Pancreas (tissue), 10 donors: ENCODE results near the gene SH3BP2. TPM values are rescaled to one million over a fixed set of nuclear protein-coding genes. Genes with fewer than 3 reads are reported as not detected.

ENCODE experiments used
- ATAC-seq, 4 donors: fragments of 200-7000 bp; cut with Tn5 transposase; one replicate each; pipeline versions ENCODE4 v1.8.0 to v1.9.1; 2020; ENCODE audit warnings: mild to moderate bottlenecking in 4 of 4, moderate library complexity in 4 of 4
- DNase-seq, 6 donors: peaks; one replicate each; pipeline ENCODE4 v3.0.0-alpha.2; 2020
- FAIRE-seq: peaks from 2 replicates; lab custom pipeline; 2012; peaks lifted over from hg19 to GRCh38; lab: Jason Lieb, UNC
- H3K27ac ChIP-seq, 4 donors: fragments of 200-600 bp; sonication (generic); 1 replicate in 3 of 4; 2 replicates in 1 of 4; pipeline versions ENCODE4 v1.5.0 to v1.8.0; 2020
- H3K27me3 ChIP-seq, 4 donors: fragments of 200-600 bp; one replicate each; pipeline ENCODE4 v1.8.0; 2021
- H3K36me3 ChIP-seq, 3 donors: fragments of 200-600 bp; sonication (generic) in 1 of 3; one replicate each; pipeline versions ENCODE4 v1.5.0 to v1.8.0; 2020 to 2021
- H3K4me1 ChIP-seq, 3 donors: fragments of 200-600 bp; one replicate each; pipeline ENCODE4 v1.8.0; 2021
- H3K4me3 ChIP-seq, 4 donors: fragments of 200-600 bp; sonication (generic) in 2 of 4; one replicate each; pipeline versions ENCODE4 v1.5.0 to v1.8.0; 2020 to 2021
- H3K9me3 ChIP-seq, 4 donors: fragments of 200-600 bp; one replicate each; pipeline ENCODE4 v1.8.0; 2021
- CTCF ChIP-seq, 4 donors: fragments of 200-600 bp; sonication (generic) in 3 of 4; IDR thresholded peaks; one replicate each; pipeline versions ENCODE4 v1.5.0 to v1.8.0; 2021; ENCODE audit warnings: antibody characterized with exemption in 4 of 4
- WGBS, 2 donors: extraction: QIAGEN DNeasy Blood & Tissue Kit; methylation state at CpG; one replicate each; pipeline ENCODE4 v1.1.7; 2013; 5-methylcytosine and 5-hydroxymethylcytosine counted together
- intact Hi-C, 3 donors: fragments of 100-400 bp; cut with DNase I; formaldehyde crosslinking; loops; one replicate each; pipeline versions ENCODE4 v1.11.1 to v1.14.2; 2022
- polyA plus RNA-seq, 2 donors: library from polyadenylated mRNA; stranded (reverse); fragments of 200-250 nt; gene quantifications; one replicate each; pipeline ENCODE4 v1.2.3, GENCODE V29; 2013
- total RNA-seq, 6 donors: library from RNA; stranded (reverse); fragmentation: NEBNext Ultra II Directional in 4 of 6; extraction: Animal tissue kit (Norgen Biotek cat#: 25700) in 4 of 6; gene quantifications; one replicate each; pipeline versions ENCODE4 v1.2.1 to v1.2.4, GENCODE V29; 2021 to 2023
- donor health status: healthy with polysubstance abuse.
- donor health status: DM: no; HTN: no; CAD: no; lungs with moderate emphysema.
- donor health status: DM: no; HTN: no; CAD: no.
- donor health status: control.
- donor health status: control.
- donor health status: Bipolar disorder and iron deficiency.
- donor health status: DM: yes; HTN: yes; CAD: no.
- donor health status: DM: no; HTN: no; CAD: no.
- donor health status: DM: no; HTN: no; CAD: no.
- donor health status: DM: yes; HTN: yes; CAD: no.

Gene SH3BP2
- total and polyA plus RNA-seq, 8 donors: 12.3 to 56.5 (median 27.0) TPM

- intact Hi-C loops: no loop called here
- WGBS, 2 donors: 94 to 98% methylated on average over 18 to 19 of the region's 19 CpGs
- FAIRE-seq (no peak), DNase-seq (peak in 1 of 6 donors; percentile 2), ATAC-seq (no peak)
- H3K27ac ChIP-seq: no peak overlapping the region
- H3K4me1 ChIP-seq: peaks cover 0 to 5% (median 0%) of the 10 kb centered on the region in 3 donors
- H3K4me3 ChIP-seq: no peak overlapping the region
- peaks cover 0 to 7% (median 3%) of the 10 kb centered on the region in 3 donors for H3K36me3 ChIP-seq
- no peaks in the 10 kb centered on the region for H3K9me3 ChIP-seq
- H3K27me3 ChIP-seq: no peaks in the 10 kb centered on the region
- no peak for TF ChIP-seq CTCF (IDR thresholded peaks at IDR 0.05)
These were observed 40.2 kb downstream of the SH3BP2 start for GRCh38 chr4:2832981-2833670.

- FAIRE-seq (no peak), ATAC-seq (no peak), DNase-seq (peak in 2 of 6 donors; percentile 2 to 66)
- Histone ChIP-seq H3K4me3 (no peak overlapping the region), H3K27ac (no peak overlapping the region), H3K9me3 (no peaks in the 10 kb centered on the region), H3K36me3 (peaks cover 0 to 7% (median 3%) of the 10 kb centered on the region in 3 donors), H3K27me3 (no peaks in the 10 kb centered on the region), H3K4me1 (peaks cover 0 to 5% (median 0%) of the 10 kb centered on the region in 3 donors)
- TF ChIP-seq CTCF (IDR thresholded peaks at IDR 0.05): no peak
- intact Hi-C loops: no loop called here
- 96 to 98% methylated on average over 7 of the region's 7 CpGs for WGBS, 2 donors
These were observed 40.8 kb downstream of the SH3BP2 start for GRCh38 chr4:2833671-2834000.

- Histone ChIP-seq H3K4me3 (no peak overlapping the region), H3K4me1 (peaks cover 0 to 5% (median 0%) of the 10 kb centered on the region in 3 donors), H3K36me3 (peaks cover 0 to 7% (median 3%) of the 10 kb centered on the region in 3 donors), H3K9me3 (no peaks in the 10 kb centered on the region), H3K27ac (no peak overlapping the region), H3K27me3 (no peaks in the 10 kb centered on the region)
- FAIRE-seq: no peak
- TF ChIP-seq CTCF (IDR thresholded peaks at IDR 0.05): no peak
- intact Hi-C loops: no loop called here
- ATAC-seq: no peak
- 87 to 88% methylated on average over 12 to 13 of the region's 13 CpGs for WGBS, 2 donors
- DNase-seq: peak in 2 of 6 donors; percentile 1 to 58
These were observed 41.4 kb downstream of the SH3BP2 start for GRCh38 chr4:2834001-2834921.

- intact Hi-C loops: no loop called here
- peak in 2 of 6 donors; percentile 2 to 55 for DNase-seq
- no peak for TF ChIP-seq CTCF (IDR thresholded peaks at IDR 0.05)
These were observed 43.1 kb downstream of the SH3BP2 start for GRCh38 chr4:2835978-2836377.

More at GRCh38 chr4:2835978-2836377, 43.1 kb downstream of the SH3BP2 start:
- no peaks in the 10 kb centered on the region for H3K9me3 ChIP-seq
- H3K27me3 ChIP-seq: no peaks in the 10 kb centered on the region
- peaks cover 0 to 7% (median 3%) of the 10 kb centered on the region in 3 donors for H3K36me3 ChIP-seq
- H3K4me1 ChIP-seq: peaks cover 0 to 5% (median 0%) of the 10 kb centered on the region in 3 donors
- ATAC-seq (no peak), FAIRE-seq (no peak)
- H3K27ac ChIP-seq: no peak overlapping the region
- H3K4me3 ChIP-seq: no peak overlapping the region
- WGBS, 2 donors: 94 to 99% methylated on average over 8 of the region's 8 CpGs
